ENCODE measurements around the gene MYLK4. TPM values are rescaled to one million over a fixed set of nuclear protein-coding genes. Genes with fewer than 3 reads are reported as not detected.

MYLK4 gene
- total RNA-seq, 1 donor from 2014 or later = 0.60 TPM

DNA sequence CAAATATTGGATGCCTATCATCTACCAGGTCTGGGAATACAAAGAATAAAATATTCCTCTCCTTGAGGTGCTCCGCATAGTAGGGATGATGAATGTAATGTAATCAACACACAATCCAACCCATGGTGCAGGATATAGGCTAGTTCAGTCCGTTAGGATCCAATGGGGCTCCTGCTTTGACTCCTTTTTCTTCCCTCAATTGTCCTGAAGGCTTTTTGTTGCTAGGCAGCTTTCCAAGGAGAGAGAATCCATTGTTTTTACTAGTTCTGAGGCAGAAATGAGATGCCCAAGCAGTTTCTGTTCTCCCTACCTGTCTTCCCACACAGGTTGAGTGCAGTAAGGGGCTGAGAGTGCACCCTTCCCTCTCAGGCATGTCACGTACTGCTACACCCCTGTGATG lies 26.5 kb upstream of the MYLK4 start:
- H3K27ac Mint-ChIP-seq = no peak overlapping the region
- H3K4me3 Mint-ChIP-seq (ENCODE audit: low read depth) = no peak overlapping the region
- H3K9me3 Mint-ChIP-seq (ENCODE audit: low read depth) = no peaks in the 10 kb centered on the region
- H3K4me1 Mint-ChIP-seq (ENCODE audit: low read depth) = peaks cover 5% of the 10 kb centered on the region
- no peak for DNase-seq (ENCODE audit: low spot score, unreplicated experiment)
- peaks cover 1% of the 10 kb centered on the region for H3K36me3 Mint-ChIP-seq (ENCODE audit: insufficient read depth)
- no peaks in the 10 kb centered on the region for H3K27me3 Mint-ChIP-seq
- TF ChIP-seq, protein P1, sequence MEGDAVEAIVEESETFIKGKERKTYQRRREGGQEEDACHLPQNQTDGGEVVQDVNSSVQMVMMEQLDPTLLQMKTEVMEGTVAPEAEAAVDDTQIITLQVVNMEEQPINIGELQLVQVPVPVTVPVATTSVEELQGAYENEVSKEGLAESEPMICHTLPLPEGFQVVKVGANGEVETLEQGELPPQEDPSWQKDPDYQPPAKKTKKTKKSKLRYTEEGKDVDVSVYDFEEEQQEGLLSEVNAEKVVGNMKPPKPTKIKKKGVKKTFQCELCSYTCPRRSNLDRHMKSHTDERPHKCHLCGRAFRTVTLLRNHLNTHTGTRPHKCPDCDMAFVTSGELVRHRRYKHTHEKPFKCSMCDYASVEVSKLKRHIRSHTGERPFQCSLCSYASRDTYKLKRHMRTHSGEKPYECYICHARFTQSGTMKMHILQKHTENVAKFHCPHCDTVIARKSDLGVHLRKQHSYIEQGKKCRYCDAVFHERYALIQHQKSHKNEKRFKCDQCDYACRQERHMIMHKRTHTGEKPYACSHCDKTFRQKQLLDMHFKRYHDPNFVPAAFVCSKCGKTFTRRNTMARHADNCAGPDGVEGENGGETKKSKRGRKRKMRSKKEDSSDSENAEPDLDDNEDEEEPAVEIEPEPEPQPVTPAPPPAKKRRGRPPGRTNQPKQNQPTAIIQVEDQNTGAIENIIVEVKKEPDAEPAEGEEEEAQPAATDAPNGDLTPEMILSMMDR (IDR thresholded peaks at IDR 0.05; ENCODE audit: unreplicated experiment) = no peak

DNA sequence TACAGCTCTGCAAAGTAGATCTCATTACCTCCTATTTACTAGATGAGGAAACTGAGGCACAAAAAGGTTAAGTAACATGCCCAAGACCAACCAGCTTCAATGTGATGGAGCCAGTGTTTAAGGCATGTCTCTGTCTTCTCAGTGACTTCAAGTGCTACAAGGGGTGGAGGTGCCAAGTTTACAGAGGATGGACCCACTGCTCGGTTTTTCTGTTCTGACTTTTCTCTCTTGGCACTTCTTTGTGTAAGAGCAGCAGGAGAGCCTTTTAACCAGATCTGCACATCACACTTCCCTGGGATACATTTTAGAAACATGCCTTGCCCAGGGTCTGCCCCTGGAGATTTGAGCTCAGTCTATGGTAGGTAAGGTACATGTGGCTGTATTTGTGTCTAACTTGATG lies 24.3 kb upstream of the MYLK4 start:
- DNase-seq (ENCODE audit: low spot score, unreplicated experiment) = no peak
- peak overlapping the region; percentile 39 for H3K27ac Mint-ChIP-seq
- H3K9me3 Mint-ChIP-seq (ENCODE audit: low read depth) = no peaks in the 10 kb centered on the region
- TF ChIP-seq, protein P1 (IDR thresholded peaks at IDR 0.05; ENCODE audit: unreplicated experiment) = no peak
- no peaks in the 10 kb centered on the region for H3K27me3 Mint-ChIP-seq
- peaks cover 5% of the 10 kb centered on the region for H3K36me3 Mint-ChIP-seq (ENCODE audit: insufficient read depth)
- H3K4me3 Mint-ChIP-seq (ENCODE audit: low read depth) = no peak overlapping the region
- peaks cover 14% of the 10 kb centered on the region for H3K4me1 Mint-ChIP-seq (ENCODE audit: low read depth)

DNA sequence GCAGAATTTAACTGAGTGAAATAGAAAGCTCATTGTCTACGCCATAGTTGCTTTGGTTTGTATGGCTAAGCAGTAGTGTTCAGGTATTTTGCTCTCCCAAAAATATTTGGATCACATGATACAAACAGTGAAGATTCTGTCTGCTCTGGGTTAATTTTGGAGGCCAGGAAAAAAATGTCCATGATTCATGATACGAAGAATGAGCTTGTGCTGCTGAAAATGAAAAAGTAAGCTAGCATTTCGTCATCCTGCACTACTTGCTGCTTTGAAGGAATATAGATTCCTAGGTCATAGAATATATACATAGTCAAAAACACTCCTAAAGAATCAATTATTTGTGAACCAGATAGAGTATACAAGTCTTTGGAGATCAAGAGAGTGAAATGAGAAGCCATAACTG lies 22.7 kb upstream of the MYLK4 start:
- Mint-ChIP-seq H3K36me3 (ENCODE audit: insufficient read depth) (peaks cover 6% of the 10 kb centered on the region), H3K4me1 (ENCODE audit: low read depth) (peaks cover 21% of the 10 kb centered on the region), H3K27me3 (no peaks in the 10 kb centered on the region), H3K9me3 (ENCODE audit: low read depth) (no peaks in the 10 kb centered on the region), H3K4me3 (ENCODE audit: low read depth) (no peak overlapping the region), H3K27ac (no peak overlapping the region)
- DNase-seq (ENCODE audit: low spot score, unreplicated experiment) = no peak
- TF ChIP-seq, protein P1 (IDR thresholded peaks at IDR 0.05; ENCODE audit: unreplicated experiment) = no peak

DNA sequence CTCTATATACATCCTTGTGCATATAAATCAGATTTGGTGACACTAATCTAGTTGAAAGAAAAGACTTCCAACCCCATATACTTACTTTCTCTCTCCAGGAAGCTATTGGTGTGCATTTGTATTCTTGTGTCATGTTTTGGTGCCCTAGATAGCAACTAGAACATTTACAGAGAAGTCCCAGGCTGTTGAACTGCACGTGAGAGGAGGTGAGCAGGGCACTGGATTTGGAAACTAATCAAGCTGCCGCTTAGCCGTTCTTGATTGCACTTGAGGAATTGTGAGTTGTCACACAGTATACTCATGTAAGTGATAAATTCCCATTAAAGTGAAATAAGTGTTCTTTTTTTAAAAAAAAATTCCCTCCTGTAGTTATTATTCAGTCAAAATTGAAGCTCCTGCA lies 22.1 kb upstream of the MYLK4 start:
- peaks cover 7% of the 10 kb centered on the region for H3K36me3 Mint-ChIP-seq (ENCODE audit: insufficient read depth)
- H3K27ac Mint-ChIP-seq = no peak overlapping the region
- no peaks in the 10 kb centered on the region for H3K27me3 Mint-ChIP-seq
- peaks cover 27% of the 10 kb centered on the region for H3K4me1 Mint-ChIP-seq (ENCODE audit: low read depth)
- no peak for DNase-seq (ENCODE audit: low spot score, unreplicated experiment)
- no peaks in the 10 kb centered on the region for H3K9me3 Mint-ChIP-seq (ENCODE audit: low read depth)
- TF ChIP-seq, protein P1 (IDR thresholded peaks at IDR 0.05; ENCODE audit: unreplicated experiment) = no peak
- H3K4me3 Mint-ChIP-seq (ENCODE audit: low read depth) = no peak overlapping the region

DNA sequence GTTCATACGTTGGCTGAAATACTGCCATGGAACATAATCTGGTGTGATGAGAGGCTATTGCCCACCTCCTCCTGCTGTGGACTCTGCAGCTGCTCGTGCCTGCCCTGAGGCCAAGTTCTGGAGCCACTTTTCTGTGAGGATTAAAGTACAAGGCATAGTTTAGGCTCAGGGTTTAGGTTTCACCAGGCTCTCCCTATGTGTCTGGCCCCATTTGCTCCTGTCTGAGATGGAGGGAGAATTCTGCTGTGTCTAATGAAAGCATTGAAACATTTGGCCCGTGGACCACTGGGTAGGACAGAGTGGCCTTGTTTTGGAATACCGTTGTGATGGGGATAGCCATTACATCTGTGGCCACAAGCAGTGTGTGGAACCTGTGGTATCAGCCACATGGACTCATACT lies 20.4 kb upstream of the MYLK4 start:
- Mint-ChIP-seq H3K27ac (no peak overlapping the region), H3K27me3 (no peaks in the 10 kb centered on the region), H3K4me3 (ENCODE audit: low read depth) (no peak overlapping the region), H3K36me3 (ENCODE audit: insufficient read depth) (peaks cover 7% of the 10 kb centered on the region), H3K4me1 (ENCODE audit: low read depth) (peaks cover 36% of the 10 kb centered on the region), H3K9me3 (ENCODE audit: low read depth) (no peaks in the 10 kb centered on the region)
- DNase-seq (ENCODE audit: low spot score, unreplicated experiment) = no peak
- TF ChIP-seq, protein P1 (IDR thresholded peaks at IDR 0.05; ENCODE audit: unreplicated experiment) = no peak
